Measurements from ENCODE around the gene RANGRF.

Gene RANGRF

DNA sequence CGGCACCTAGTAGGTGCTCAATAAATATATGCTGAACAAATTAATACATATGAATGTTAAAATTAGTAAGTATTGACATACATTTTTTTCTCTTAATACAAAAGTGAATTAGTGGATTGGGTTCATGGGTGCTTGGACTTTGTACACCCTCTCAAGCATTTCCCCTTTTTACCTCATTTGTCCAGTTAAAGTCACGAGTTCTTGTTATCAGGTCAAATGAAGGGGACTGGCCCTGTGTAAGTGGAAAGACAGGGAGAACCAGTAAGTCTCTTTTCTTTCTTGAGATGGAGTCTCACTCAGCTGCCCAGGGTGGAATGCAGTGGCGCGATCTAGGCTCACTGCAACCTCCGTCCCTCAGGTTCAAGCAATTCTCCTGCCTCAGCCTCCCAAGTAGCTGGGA is 13.7 kb upstream of the RANGRF start:
- no peak for DNase-seq

DNA sequence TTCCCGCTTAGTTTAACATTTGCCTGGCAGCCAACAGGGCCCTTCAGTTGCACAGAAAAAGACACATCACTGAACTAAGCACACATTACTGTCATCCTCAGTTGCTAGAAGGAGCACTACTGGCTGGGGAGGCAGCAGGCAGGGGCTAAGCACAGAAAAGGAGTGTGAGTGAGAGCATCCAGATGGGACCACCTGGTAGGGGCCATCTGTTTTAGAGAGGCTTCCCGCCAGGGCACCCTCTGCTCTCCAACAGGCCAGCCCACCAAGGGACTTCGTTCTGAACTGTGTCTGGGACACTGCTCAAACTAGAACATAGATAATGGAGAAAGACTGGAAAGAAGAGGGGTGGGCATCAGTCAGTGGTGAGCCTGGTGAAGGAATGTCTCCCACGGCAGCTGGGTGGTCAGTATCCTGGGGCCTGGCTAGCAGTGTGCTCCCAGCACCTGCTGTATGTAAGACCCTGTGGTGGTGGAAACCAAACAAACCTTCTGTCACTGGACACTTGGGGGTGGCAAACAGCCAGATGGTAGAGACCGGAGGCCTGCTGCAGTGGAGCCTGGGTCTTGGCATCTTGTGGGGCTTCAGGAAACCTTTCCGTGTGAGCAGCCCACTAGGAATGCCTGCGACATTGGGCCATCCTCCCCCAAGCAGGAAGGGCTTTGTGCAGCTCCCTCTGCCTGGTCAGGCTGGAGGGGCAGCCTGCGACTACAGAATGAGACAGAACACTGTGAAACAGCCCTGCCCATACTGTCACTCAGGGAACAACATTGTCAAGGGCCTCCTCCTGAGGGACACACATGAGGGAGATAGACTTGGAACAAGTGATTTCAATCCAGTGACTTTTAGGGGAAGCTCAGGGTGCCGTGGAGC is 12.8 kb upstream of the RANGRF start:
- no peak for DNase-seq

GRCh38 chr17:8277317-8277716 is 11.2 kb upstream of the RANGRF start:
- no peak for DNase-seq

GRCh38 chr17:8282345-8282744 is 6.1 kb upstream of the RANGRF start:
- DNase-seq: no peak

GRCh38 chr17:8283356-8283755 is 5.1 kb upstream of the RANGRF start:
- no peak for DNase-seq

DNA sequence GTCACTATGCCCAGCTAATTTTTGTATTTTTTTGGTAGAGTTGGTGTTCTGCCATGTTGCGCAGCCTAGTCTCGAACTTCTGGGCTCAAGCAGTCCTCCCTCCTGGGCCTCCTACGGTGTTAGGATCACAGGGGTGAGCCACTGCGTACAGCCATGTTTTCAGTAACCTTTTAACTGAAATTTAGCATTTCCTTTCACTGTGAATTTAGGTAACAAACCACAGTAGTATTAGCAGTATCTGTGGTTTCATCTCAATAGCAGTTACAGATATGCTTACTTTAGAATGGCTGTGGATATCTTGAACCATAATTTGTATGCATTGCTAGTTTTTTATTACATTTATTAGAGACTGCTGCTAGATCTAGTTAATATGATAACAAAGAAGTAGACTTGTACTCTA is 4.3 kb upstream of the RANGRF start:
- DNase-seq: no peak

GRCh38 chr17:8285270-8286181 is 2.9 kb upstream of the RANGRF start:
- DNase-seq: no peak

- DNase-seq: no peak
Measured at GRCh38 chr17:8287651-8288335, 677 bp upstream of the RANGRF start.

- no peak for DNase-seq
Measured at GRCh38 chr17:8289103-8289397, 580 bp downstream of the RANGRF start.

GRCh38 chr17:8290043-8290442 is 1.6 kb downstream of the RANGRF start:
- DNase-seq: no peak

DNA sequence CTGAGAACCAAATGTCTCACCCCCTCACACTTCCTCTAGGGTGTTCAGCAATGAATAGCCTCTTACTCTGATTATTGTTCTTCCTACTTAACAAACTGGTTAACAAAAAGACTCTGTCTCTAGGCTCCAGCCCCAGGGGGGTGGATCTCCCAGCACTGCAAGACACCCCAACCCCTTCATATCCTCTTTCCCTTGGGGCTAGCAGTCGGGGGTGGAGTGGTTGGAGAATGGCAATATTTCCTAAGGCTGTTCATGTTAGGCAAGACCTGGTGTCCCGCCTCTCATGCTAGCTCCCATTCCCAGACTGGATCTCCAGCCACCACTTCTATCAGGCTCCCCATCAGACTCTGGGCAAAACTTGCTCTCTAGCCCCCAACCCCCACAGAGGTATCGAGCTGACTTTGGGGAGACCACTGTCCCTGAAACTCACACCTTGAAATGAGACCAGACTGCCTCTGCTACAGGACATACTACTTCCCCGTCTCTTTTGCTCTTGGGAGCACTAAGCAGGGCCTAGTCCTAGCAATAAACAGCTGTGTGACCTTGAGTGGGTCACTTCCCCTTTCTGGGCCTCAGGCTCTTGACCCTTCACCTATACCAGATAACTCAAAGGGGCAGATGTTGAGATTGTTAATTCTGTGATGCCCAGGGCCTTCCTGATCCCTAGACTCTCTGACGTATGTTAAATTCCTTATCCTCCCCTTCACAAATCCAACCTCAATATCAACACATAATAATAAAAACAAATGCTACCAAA is 4.3 kb downstream of the RANGRF start:
- DNase-seq: no peak

DNA sequence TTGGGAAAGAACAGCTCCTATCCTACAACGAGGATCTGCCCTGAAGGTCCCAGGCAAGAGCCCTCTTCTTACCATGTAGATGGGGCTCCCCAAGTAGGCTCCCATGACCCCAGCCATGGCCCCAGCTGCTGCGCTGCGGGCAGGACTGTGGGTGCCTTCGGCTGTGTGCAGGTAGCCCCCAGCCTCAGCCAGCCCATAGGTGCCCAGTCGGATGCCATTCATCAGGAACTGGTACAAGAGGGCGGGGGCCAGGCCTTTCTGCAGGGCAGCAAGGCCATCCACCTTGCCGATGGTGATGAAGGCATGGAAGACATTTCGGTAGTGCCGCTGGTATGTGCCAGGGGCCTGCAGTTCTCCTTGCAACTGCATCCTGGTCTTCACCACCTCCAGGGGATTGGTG is 5.9 kb downstream of the RANGRF start:
- DNase-seq: no peak

GRCh38 chr17:8294814-8295316 is 6.4 kb downstream of the RANGRF start:
- DNase-seq: no peak

DNA sequence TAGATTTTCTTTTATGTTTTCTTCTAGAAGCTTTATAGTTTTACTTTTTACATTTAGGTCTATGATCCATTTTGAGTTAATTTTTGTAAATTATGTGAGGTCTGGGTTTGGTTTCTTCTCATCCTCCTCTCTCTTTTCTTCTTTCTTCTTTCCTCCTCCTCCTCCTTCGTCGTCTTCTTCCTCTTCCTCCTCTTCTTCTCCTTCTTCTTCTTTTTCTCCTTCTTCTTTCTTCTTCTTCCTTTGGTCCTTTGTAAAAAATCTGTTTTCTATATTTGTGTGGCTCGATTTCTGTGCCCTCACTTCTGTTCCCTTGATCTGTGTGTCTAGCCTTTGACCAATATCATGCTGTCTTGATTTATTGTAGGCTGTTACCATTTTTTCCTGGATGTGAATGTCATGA is 11.8 kb downstream of the RANGRF start:
- DNase-seq: no peak

DNA sequence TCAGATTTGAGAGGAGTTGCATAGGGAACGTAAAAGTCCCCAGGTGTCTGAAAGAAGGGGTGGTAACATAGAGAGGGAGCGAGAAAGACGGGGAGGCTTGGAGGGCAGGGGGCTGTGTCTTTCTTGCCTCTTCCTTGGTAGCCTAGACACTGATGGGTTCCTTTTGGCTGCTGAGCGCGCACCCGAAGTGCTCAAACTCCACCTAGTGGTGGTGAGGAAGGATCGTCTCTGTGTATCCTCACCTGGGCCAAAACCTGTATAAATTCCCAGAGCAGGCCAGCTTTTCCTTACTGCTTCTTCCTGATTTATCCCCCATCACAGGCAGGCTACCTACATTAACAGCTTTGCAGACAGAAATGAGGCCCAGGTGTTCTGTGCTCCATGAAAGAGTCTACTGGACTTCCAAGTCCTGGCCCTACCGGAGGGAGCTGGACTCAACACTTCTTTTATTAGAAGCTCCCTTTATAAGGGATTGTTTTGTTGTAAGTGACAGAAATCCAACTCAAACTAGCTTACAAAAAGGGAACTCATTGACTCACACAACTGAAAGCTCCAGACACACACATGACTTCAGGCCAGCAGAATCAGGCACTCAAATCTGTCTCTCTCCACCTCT is 12.3 kb downstream of the RANGRF start:
- no peak for DNase-seq

- no peak for DNase-seq
Measured at GRCh38 chr17:8310601-8311123, 22.2 kb downstream of the RANGRF start.

GRCh38 chr17:8311131-8311790 is 22.8 kb downstream of the RANGRF start:
- DNase-seq: no peak

DNA sequence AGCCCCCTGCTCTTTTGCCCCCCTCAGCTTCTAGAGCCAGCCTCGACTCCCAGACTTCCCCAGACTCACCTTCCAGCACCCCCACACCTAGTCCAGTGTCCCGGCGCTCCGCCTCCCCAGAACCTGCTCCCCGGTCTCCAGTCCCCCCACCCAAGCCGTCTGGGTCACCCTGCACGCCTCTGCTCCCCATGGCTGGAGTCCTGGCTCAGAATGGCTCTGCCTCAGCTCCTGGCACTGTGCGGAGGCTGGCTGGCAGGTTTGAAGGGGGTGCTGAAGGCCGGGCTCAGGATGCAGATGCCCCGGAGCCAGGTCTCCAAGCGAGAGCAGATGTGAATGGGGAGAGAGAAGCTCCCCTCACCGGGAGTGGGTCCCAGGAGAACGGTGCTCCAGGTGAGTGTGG is 23.8 kb downstream of the RANGRF start:
- DNase-seq: no peak

- no peak for DNase-seq
Measured at GRCh38 chr17:8312726-8313600, 24.5 kb downstream of the RANGRF start.

Measured in NCI-H1417 treated with DMSO at 0.1 percent for 48 hours (cell line).